Stomach (tissue), 9 donors: ENCODE measurements around the gene L1CAM. TPM values are rescaled to one million over a fixed set of nuclear protein-coding genes. Genes with fewer than 3 reads are reported as not detected.
A peak's percentile ranks its signal among the peaks of the same experiment; 100 is the strongest.

Source experiments
- DNase-seq, 2 donors: peaks; one replicate each; pipeline versions ENCODE4 v3.0.0 to v3.0.0-alpha.2; 2013 to 2019
- H3K27ac ChIP-seq, 5 donors: fragments of 200-600 bp in 4 of 5; sonication (generic) in 4 of 5; one replicate each; pipeline ENCODE4 v1.5.1; 2013 to 2019; ENCODE audit warnings: mild to moderate bottlenecking in 1 of 5, moderate library complexity in 1 of 5
- H3K27me3 ChIP-seq, 3 donors: fragments of 200-600 bp; sonication (generic); one replicate each; pipeline ENCODE4 v1.5.1; 2017 to 2019; ENCODE audit warnings: mixed run types in 1 of 3
- H3K36me3 ChIP-seq, 4 donors: fragments of 200-600 bp; sonication (generic); 1 replicate in 3 of 4; 2 replicates in 1 of 4; pipeline ENCODE4 v1.5.1; 2016 to 2019
- H3K4me1 ChIP-seq, 4 donors: fragments of 200-600 bp; sonication (generic); one replicate each; pipeline ENCODE4 v1.5.1; 2016 to 2019
- H3K4me3 ChIP-seq, 4 donors: fragments of 200-600 bp; sonication (generic) in 3 of 4; one replicate each; pipeline ENCODE4 v1.5.1; 2016 to 2019; ENCODE audit warnings: mild to moderate bottlenecking in 1 of 4
- H3K9me3 ChIP-seq, 4 donors: fragments of 200-600 bp; sonication (generic); one replicate each; pipeline ENCODE4 v1.5.1; 2016 to 2019
- EP300 ChIP-seq: sonication (generic); formaldehyde crosslinking; IDR thresholded peaks from one replicate; pipeline ENCODE4 v1.6.1; 2017; ENCODE audit warnings: antibody characterized with exemption
- POLR2A ChIP-seq, 4 donors: fragments of 450-650 bp; IDR thresholded peaks; one replicate each; pipeline ENCODE4 v1.6.1; 2016; ENCODE audit warnings: antibody characterized with exemption in 4 of 4, control low read depth in 2 of 4, mild to moderate bottlenecking in 1 of 4, moderate library complexity in 1 of 4
- POLR2AphosphoS5 ChIP-seq, 3 donors: sonication (generic); formaldehyde crosslinking; IDR thresholded peaks; one replicate each; pipeline ENCODE4 v1.6.1; 2016; ENCODE audit warnings: antibody characterized with exemption in 3 of 3
- WGBS, 5 donors: extraction: QIAGEN DNeasy Blood & Tissue Kit in 3 of 5; methylation state at CpG; one replicate each; pipeline versions ENCODE4 v1.1.5 to v1.1.7; 2013 to 2018; 5-methylcytosine and 5-hydroxymethylcytosine counted together
- intact Hi-C: fragments of 100-400 bp; cut with DNase I; formaldehyde crosslinking; loops from one replicate; pipeline ENCODE4 v1.15.1; 2023; ENCODE audit warnings: low total_unique reads
- polyA plus RNA-seq, 3 donors: library from polyadenylated mRNA; stranded (reverse); fragments of 200-250 nt; gene quantifications; one replicate each; pipeline ENCODE4 v1.2.3, GENCODE V29; 2013
- total RNA-seq, 5 donors: library from RNA; depleted of rRNA; stranded (reverse); fragments of >200 nt; gene quantifications; one replicate each; pipeline versions ENCODE4 v1.1.0 to v1.2.3, GENCODE V29; 2014 to 2016
- TF ChIP-seq, protein P1 (sequence below), 7 experiments: fragments of 450-650 bp in 4 of 7; fragments of 200-600 bp in 3 of 7; sonication (generic) in 3 of 7; IDR thresholded peaks; one replicate each; pipeline ENCODE4 v1.5.1; 2016 to 2019; ENCODE audit warnings: antibody characterized with exemption in 7 of 7, control low read depth in 2 of 7, mild to moderate bottlenecking in 1 of 7
- donor health status: healthy with polysubstance abuse.
- donor health status: Bipolar disorder and iron deficiency.
- donor health status: healthy.

Gene L1CAM
- total and polyA plus RNA-seq, 8 donors, result under 0.01 to 19.1 (median 2.7) TPM

- intact Hi-C loops, result no loop called here
- H3K9me3 ChIP-seq, result no peaks in the 10 kb centered on the region
- no peaks in the 10 kb centered on the region for H3K36me3 ChIP-seq
- WGBS, 5 donors, result 4 to 24% (median 6%) methylated on average over 26 to 28 of the region's 28 CpGs
- TF ChIP-seq POLR2AphosphoS5 (IDR thresholded peaks at IDR 0.05) (no peak), POLR2A (IDR thresholded peaks at IDR 0.05) (no peak), EP300 (no peak)
- TF ChIP-seq, protein P1, sequence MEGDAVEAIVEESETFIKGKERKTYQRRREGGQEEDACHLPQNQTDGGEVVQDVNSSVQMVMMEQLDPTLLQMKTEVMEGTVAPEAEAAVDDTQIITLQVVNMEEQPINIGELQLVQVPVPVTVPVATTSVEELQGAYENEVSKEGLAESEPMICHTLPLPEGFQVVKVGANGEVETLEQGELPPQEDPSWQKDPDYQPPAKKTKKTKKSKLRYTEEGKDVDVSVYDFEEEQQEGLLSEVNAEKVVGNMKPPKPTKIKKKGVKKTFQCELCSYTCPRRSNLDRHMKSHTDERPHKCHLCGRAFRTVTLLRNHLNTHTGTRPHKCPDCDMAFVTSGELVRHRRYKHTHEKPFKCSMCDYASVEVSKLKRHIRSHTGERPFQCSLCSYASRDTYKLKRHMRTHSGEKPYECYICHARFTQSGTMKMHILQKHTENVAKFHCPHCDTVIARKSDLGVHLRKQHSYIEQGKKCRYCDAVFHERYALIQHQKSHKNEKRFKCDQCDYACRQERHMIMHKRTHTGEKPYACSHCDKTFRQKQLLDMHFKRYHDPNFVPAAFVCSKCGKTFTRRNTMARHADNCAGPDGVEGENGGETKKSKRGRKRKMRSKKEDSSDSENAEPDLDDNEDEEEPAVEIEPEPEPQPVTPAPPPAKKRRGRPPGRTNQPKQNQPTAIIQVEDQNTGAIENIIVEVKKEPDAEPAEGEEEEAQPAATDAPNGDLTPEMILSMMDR (IDR thresholded peaks at IDR 0.05), result no peak
- no peaks in the 10 kb centered on the region for H3K4me1 ChIP-seq
- no peak overlapping the region for H3K27ac ChIP-seq
- no peak overlapping the region for H3K4me3 ChIP-seq
- peaks cover 22 to 83% (median 71%) of the 10 kb centered on the region in 3 donors for H3K27me3 ChIP-seq
- DNase-seq, result peak in 1 of 2 donors; percentile 51
Observed at GRCh38 chrX:153878969-153879653, 6.9 kb downstream of the L1CAM start.

DNA sequence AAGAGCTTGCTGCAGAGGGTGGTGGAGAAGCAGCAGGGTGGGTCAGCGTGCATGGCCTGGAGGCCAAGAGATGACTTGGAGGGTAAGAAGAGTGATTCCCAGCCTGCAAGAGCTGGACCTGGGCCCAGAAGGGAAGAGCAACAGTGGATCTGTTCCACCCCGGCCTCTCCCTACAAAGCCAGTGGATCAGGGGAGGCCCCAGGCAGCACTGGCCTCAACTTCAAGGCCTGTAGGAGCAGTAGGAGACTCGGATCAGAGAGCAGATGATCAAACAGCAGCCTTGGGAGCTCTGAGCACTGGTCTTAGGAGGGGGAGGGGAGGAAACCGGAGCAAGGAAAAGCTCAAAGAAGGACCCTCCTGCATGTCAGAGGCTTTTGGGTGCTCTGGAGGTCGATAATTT is 7.6 kb downstream of the L1CAM start:
- H3K4me3 ChIP-seq, result no peak overlapping the region
- peaks cover 14 to 82% (median 63%) of the 10 kb centered on the region in 3 donors for H3K27me3 ChIP-seq
- WGBS, 5 donors, result 30 to 38% (median 36%) methylated on average over 5 of the region's 5 CpGs; no CpG with 5 or more reads in 1 of the 5 donors
- H3K4me1 ChIP-seq, result no peaks in the 10 kb centered on the region
- no peak for DNase-seq
- TF ChIP-seq, protein P1 (IDR thresholded peaks at IDR 0.05), result no peak
- TF ChIP-seq POLR2AphosphoS5 (IDR thresholded peaks at IDR 0.05) (no peak), POLR2A (IDR thresholded peaks at IDR 0.05) (no peak), EP300 (no peak)
- H3K9me3 ChIP-seq, result no peaks in the 10 kb centered on the region
- no peaks in the 10 kb centered on the region for H3K36me3 ChIP-seq
- H3K27ac ChIP-seq, result no peak overlapping the region
- intact Hi-C loops, result no loop called here

DNA sequence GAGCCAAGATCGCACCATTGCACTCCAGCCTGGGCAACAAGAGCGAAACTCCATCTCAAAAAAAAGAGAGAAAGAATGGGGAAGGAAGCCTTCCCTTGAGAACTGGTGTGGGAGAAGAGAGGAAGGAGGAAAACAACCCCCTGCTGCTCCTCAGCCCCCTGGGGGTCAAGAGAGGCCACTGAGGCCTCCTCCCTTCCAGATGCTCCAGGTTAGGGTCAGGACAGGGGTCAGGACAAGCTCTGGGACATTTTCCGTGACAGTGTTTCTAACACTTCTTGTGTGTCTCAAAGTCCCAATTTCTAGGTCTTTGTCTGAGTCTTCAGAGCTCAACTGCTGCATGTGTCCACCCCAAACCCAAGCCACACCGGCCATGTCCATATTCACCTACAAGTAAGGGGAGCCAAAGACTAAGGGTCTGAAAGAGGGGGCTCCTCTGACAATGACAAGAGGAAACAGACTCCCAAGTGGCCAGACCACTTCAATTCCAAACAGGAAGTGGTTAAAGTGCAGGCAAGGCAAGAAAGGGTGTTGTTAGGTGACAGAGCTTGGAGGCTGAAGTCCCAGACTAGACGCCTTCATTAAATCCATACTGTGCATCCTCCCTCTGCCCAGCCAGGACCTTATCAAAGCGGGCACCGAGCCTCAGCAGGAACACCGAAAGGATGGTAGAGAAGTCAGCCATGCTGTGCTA is 8.3 kb downstream of the L1CAM start:
- no peaks in the 10 kb centered on the region for H3K9me3 ChIP-seq
- H3K4me3 ChIP-seq, result no peak overlapping the region
- no peak overlapping the region for H3K27ac ChIP-seq
- 68 to 83% (median 74%) methylated on average over 6 to 8 of the region's 8 CpGs for WGBS, 5 donors
- peaks cover 12 to 80% (median 57%) of the 10 kb centered on the region in 3 donors for H3K27me3 ChIP-seq
- H3K36me3 ChIP-seq, result no peaks in the 10 kb centered on the region
- intact Hi-C loops, result no loop called here
- TF ChIP-seq POLR2AphosphoS5 (IDR thresholded peaks at IDR 0.05) (no peak), POLR2A (IDR thresholded peaks at IDR 0.05) (no peak), EP300 (no peak)
- TF ChIP-seq, protein P1 (IDR thresholded peaks at IDR 0.05), result no peak
- H3K4me1 ChIP-seq, result no peaks in the 10 kb centered on the region
- no peak for DNase-seq

GRCh38 chrX:153876112-153876491 is 9.9 kb downstream of the L1CAM start:
- Histone ChIP-seq H3K9me3 (no peaks in the 10 kb centered on the region), H3K27ac (no peak overlapping the region), H3K36me3 (no peaks in the 10 kb centered on the region), H3K27me3 (peaks cover 6 to 76% (median 51%) of the 10 kb centered on the region in 3 donors), H3K4me1 (no peaks in the 10 kb centered on the region), H3K4me3 (no peak overlapping the region)
- TF ChIP-seq POLR2AphosphoS5 (IDR thresholded peaks at IDR 0.05) (no peak), POLR2A (IDR thresholded peaks at IDR 0.05) (no peak), EP300 (no peak)
- TF ChIP-seq, protein P1 (IDR thresholded peaks at IDR 0.05), result no peak
- intact Hi-C loops, result no loop called here
- WGBS, 5 donors, result 41 to 73% (median 61%) methylated on average over 2 to 3 of the region's 3 CpGs
- no peak for DNase-seq
